ENCODE data around the gene PPP6C. TPM values are rescaled to one million over a fixed set of nuclear protein-coding genes. Genes with fewer than 3 reads are reported as not detected.

PPP6C gene
- total RNA-seq, 1 donor from 2014 or later = 29.7 TPM

DNA sequence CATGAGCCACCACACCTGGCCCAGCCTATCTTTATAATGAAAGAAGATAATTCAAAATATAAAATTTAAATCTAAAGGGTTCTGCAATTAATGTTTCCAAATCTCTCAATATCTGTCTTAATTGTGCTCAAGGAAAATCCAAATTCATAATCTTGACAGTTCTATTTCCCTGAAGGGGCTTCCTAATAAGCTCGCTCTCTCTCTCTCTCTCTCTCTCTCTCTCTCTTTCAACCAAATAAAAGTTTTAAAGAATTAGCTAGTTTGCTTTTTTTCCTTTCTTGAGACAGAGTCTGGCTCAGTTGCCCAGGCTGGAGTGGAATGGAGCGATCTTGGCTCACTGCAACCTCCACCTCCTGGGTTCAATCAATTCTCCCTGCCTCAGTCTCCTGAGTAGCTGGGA lies 33.1 kb downstream of the PPP6C start:
- no peak for TF ChIP-seq CTCF (conservative IDR thresholded peaks at IDR 0.05; ENCODE audit: low read depth, low read length)
- H3K4me3 ChIP-seq (ENCODE audit: low read depth, low read length) = no peak overlapping the region
- DNase-seq (ENCODE audit: low read depth) = no peak

DNA sequence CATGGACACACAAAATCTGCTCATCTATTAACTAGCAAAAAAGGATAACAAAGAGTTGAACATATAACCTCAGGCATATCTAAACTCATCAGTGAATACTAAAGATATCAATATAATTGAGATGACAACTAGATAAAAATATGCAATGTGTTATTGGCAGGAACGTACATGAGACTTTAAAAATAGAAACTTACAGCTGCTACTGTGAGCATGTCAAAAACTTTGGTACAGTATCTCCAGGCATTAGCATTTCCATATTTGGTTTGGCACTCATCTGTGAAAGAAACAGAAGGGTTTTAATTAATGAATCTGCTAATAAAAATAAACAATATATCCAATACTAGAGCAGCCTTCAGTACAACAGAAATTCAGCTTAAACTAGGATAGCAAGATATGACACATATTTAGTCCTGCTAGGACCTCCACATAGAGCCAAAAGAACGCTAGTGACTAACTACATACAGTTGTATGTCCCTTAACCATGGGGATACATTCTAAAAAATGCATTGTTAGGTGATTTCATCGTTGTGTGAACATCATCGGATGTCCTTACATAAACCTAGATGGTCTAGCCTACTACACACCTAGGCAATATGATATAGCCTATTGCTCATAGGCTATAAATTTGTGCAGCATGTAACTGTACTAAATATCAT lies 35.8 kb downstream of the PPP6C start:
- TF ChIP-seq CTCF (conservative IDR thresholded peaks at IDR 0.05; ENCODE audit: low read depth, low read length) = no peak
- H3K4me3 ChIP-seq (ENCODE audit: low read depth, low read length) = no peak overlapping the region
- no peak for DNase-seq (ENCODE audit: low read depth)

DNA sequence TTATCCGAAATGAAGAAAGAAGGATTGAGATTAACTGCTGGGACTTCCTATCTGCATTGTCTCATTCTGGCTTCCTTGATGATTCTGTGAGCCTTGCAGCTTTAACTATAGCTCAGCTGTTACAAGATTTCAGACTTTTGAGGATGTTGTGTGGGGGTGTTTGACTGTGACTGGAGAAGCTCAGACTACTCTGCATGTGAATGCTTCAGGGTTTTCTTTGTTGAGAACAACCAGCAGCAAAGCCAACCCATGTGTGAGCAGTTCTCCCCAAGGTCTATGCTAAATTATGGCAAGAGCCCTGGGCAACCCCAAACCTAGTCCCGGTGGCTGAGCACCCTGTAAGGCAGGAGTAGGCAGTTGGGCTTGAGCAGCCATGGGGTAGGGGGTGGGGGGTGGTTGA lies 37.9 kb downstream of the PPP6C start:
- TF ChIP-seq CTCF (conservative IDR thresholded peaks at IDR 0.05; ENCODE audit: low read depth, low read length) = no peak
- H3K4me3 ChIP-seq (ENCODE audit: low read depth, low read length) = no peak overlapping the region
- no peak for DNase-seq (ENCODE audit: low read depth)

GRCh38 chr9:125150349-125151245 lies 39.0 kb downstream of the PPP6C start:
- no peak for DNase-seq (ENCODE audit: low read depth)
- H3K4me3 ChIP-seq (ENCODE audit: low read depth, low read length) = no peak overlapping the region
- TF ChIP-seq CTCF (conservative IDR thresholded peaks at IDR 0.05; ENCODE audit: low read depth, low read length) = no peak

GRCh38 chr9:125147401-125147951 lies 42.1 kb downstream of the PPP6C start:
- no peak for DNase-seq (ENCODE audit: low read depth)
- no peak for TF ChIP-seq CTCF (conservative IDR thresholded peaks at IDR 0.05; ENCODE audit: low read depth, low read length)
- H3K4me3 ChIP-seq (ENCODE audit: low read depth, low read length) = no peak overlapping the region

DNA sequence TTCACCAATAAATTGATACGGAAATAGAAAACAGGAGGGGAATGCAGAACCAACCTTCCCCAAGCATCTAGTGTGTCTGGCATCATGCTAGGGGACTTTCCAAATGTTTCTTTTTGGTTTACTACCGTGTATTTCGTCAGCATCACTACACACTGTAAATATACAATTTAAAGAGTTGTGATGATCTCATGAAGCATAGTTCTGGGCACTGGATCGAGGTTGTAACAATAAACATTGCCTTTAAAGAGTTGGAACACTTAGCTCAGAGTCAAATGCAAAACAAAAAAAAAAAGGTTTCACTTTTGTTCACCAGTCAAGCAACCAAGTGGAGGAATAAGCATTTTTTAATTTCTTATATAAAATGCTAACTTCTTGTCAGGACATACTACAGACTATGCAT lies 43.4 kb downstream of the PPP6C start:
- DNase-seq (ENCODE audit: low read depth) = no peak
- H3K4me3 ChIP-seq (ENCODE audit: low read depth, low read length) = no peak overlapping the region
- no peak for TF ChIP-seq CTCF (conservative IDR thresholded peaks at IDR 0.05; ENCODE audit: low read depth, low read length)

All from epithelial cell of proximal tubule (primary cell).